AG04450 (cell line): ENCODE data around the gene CIT. TPM values are rescaled to one million over a fixed set of nuclear protein-coding genes. Genes with fewer than 3 reads are reported as not detected.

Experiments
- CTCF ChIA-PET: fragments of 300-600, 350-600 bp; formaldehyde crosslinking; extraction: SDS; loops from one replicate; lab custom pipeline; 2022; ENCODE audit warnings: antibody characterized with exemption, inconsistent platforms; lab: Charles Lee
- POLR2A ChIA-PET: fragments of 350-600 bp; formaldehyde crosslinking; extraction: SDS; loops from one replicate; lab custom pipeline; 2021; ENCODE audit warnings: antibody characterized with exemption, inconsistent platforms; lab: Yijun Ruan, JAX
- DNase-seq: peaks from one replicate; pipeline ENCODE4 v3.0.0-alpha.2; 2011; ENCODE audit warnings: low read depth, low spot score
- H3K27ac ChIP-seq: one replicate; pipeline ENCODE4 v1.5.1; 2012; ENCODE audit warnings: low read depth, low read length, control low read depth
- H3K27me3 ChIP-seq: one replicate; pipeline ENCODE4 v1.6.0; 2012; ENCODE audit warnings: low read length; ENCODE audit not compliant: control insufficient read depth, insufficient read depth
- H3K4me3 ChIP-seq: 2 replicates; pipeline ENCODE4 v1.5.1; 2011; ENCODE audit warnings: mild to moderate bottlenecking, low read depth, low read length, control low read depth
- H3K9me3 ChIP-seq: 2 replicates; pipeline ENCODE4 v1.5.1; 2012; ENCODE audit warnings: low read length; ENCODE audit not compliant: control insufficient read depth, insufficient read depth
- polyA plus RNA-seq: library from polyadenylated mRNA; depleted of rRNA; stranded (reverse); fragments of >200 nt; gene quantifications from 2 replicates; pipeline ENCODE4 v1.2.3, GENCODE V29; 2011
- TF ChIP-seq, protein P1 (sequence below): IDR thresholded peaks from 2 replicates; pipeline ENCODE4 v1.5.1; 2011; ENCODE audit warnings: low read depth, low read length, control low read depth, inconsistent platforms

CIT gene
- polyA plus RNA-seq, 1 experiment, result 6.0 TPM

GRCh38 chr12:119796292-119796691 lies 80.8 kb downstream of the CIT start:
- no peaks in the 10 kb centered on the region for H3K9me3 ChIP-seq
- ChIA-PET POLR2A (no interaction called here), CTCF (no interaction called here)
- DNase-seq, result no peak
- TF ChIP-seq, protein P1, sequence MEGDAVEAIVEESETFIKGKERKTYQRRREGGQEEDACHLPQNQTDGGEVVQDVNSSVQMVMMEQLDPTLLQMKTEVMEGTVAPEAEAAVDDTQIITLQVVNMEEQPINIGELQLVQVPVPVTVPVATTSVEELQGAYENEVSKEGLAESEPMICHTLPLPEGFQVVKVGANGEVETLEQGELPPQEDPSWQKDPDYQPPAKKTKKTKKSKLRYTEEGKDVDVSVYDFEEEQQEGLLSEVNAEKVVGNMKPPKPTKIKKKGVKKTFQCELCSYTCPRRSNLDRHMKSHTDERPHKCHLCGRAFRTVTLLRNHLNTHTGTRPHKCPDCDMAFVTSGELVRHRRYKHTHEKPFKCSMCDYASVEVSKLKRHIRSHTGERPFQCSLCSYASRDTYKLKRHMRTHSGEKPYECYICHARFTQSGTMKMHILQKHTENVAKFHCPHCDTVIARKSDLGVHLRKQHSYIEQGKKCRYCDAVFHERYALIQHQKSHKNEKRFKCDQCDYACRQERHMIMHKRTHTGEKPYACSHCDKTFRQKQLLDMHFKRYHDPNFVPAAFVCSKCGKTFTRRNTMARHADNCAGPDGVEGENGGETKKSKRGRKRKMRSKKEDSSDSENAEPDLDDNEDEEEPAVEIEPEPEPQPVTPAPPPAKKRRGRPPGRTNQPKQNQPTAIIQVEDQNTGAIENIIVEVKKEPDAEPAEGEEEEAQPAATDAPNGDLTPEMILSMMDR, result no peak
- no peaks in the 10 kb centered on the region for H3K27me3 ChIP-seq
- no peak overlapping the region for H3K4me3 ChIP-seq
- no peak overlapping the region for H3K27ac ChIP-seq

DNA sequence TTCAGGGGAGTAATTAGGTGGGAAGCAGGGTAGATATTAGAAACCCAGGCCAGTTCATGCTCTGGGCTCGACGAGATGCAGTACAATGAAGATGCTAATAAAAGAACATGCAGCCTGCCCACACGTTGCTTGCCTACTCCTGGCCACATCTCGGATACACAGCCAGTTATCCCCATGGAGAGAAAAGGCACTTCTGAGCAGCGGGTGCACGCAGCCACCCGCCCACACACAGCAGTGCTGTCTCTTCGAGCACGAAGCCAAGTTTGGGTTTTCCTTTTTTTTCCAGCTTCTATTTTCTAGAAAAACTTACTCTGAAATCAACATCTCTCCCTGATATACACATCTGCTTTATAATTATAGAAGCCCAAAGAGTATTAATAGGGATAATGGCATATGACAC lies 85.7 kb downstream of the CIT start:
- Histone ChIP-seq H3K27ac (no peak overlapping the region), H3K9me3 (no peaks in the 10 kb centered on the region), H3K27me3 (no peaks in the 10 kb centered on the region), H3K4me3 (no peak overlapping the region)
- TF ChIP-seq, protein P1, result no peak
- ChIA-PET CTCF (interaction anchor here (6.6 kb wide), 1 partner anchor 10 kb away, joined by 58 read pairs; no protein-coding TSS in a partner anchor), POLR2A (no interaction called here)
- DNase-seq, result no peak

DNA sequence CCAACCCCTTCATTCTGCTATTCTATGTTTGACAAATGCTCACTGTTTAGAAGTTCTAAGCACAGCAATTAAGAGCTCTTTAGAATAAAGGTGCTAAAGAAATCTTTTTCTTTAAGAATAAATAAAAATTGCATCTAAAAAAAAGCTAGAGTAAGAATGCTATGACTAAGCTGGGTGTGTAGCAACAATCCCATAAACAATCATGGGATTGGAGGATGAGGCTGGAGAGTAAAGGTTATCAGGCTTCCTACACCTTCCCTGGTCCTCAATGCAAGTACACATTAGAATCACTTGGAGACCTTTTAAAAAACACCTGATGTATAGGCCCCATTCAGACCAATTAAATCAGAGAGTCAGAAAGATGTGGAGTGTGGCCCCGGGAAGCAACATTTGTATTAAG lies 88.3 kb downstream of the CIT start:
- ChIA-PET CTCF (interaction anchor here (6.6 kb wide), 1 partner anchor 8 kb away, joined by 58 read pairs; no protein-coding TSS in a partner anchor), POLR2A (no interaction called here)
- no peak overlapping the region for H3K27ac ChIP-seq
- no peak overlapping the region for H3K4me3 ChIP-seq
- H3K9me3 ChIP-seq, result peaks cover 4% of the 10 kb centered on the region; the same call in 1 of the 2 replicates
- H3K27me3 ChIP-seq, result no peaks in the 10 kb centered on the region
- DNase-seq, result no peak
- TF ChIP-seq, protein P1, result no peak

GRCh38 chr12:119786539-119786938 lies 90.6 kb downstream of the CIT start:
- ChIA-PET CTCF (no interaction called here), POLR2A (no interaction called here)
- Histone ChIP-seq H3K27ac (no peak overlapping the region), H3K9me3 (peaks cover 4% of the 10 kb centered on the region; the same call in 1 of the 2 replicates), H3K27me3 (no peaks in the 10 kb centered on the region), H3K4me3 (no peak overlapping the region)
- no peak for DNase-seq
- TF ChIP-seq, protein P1, result no peak

GRCh38 chr12:119784673-119785072 lies 92.4 kb downstream of the CIT start:
- Histone ChIP-seq H3K4me3 (no peak overlapping the region), H3K27me3 (no peaks in the 10 kb centered on the region), H3K27ac (no peak overlapping the region), H3K9me3 (peaks cover 4% of the 10 kb centered on the region; the same call in 1 of the 2 replicates)
- no peak for DNase-seq
- TF ChIP-seq, protein P1, result no peak
- CTCF ChIA-PET, result interaction anchor here (0.6 kb wide), 1 partner anchor 125 kb away, joined by 3 read pairs; no protein-coding TSS in a partner anchor
- POLR2A ChIA-PET, result no interaction called here
